Measurements from ENCODE around the gene TMEM14C.

Gene TMEM14C

GRCh38 chr6:10722820-10723566, at the start of gene TMEM14C:
Gene TMEM14C, plus strand, starts transcription at chr6:10723070. Its CDS starts 1,544 bp downstream, at chr6:10724614.
- no peak for TF ChIP-seq CTCF (IDR thresholded peaks at IDR 0.05; ENCODE audit: low read depth, low read length)

GRCh38 chr6:10676403-10676802, 46.5 kb upstream of the TMEM14C start:
- no peak for TF ChIP-seq CTCF (IDR thresholded peaks at IDR 0.05; ENCODE audit: low read depth, low read length)
- no peak overlapping the region for H3K4me3 ChIP-seq (ENCODE audit: low read depth, low read length)

More at GRCh38 chr6:10722820-10723566, at the start of gene TMEM14C:
- peak within 1 kb of the TSS; percentile 82 for H3K4me3 ChIP-seq (ENCODE audit: low read depth, low read length)

GRCh38 chr6:10678456-10678855, 44.4 kb upstream of the TMEM14C start:
- no peak for TF ChIP-seq CTCF (IDR thresholded peaks at IDR 0.05; ENCODE audit: low read depth, low read length)
- no peak overlapping the region for H3K4me3 ChIP-seq (ENCODE audit: low read depth, low read length)

GRCh38 chr6:10681795-10682194, 41.1 kb upstream of the TMEM14C start:
- no peak for TF ChIP-seq CTCF (IDR thresholded peaks at IDR 0.05; ENCODE audit: low read depth, low read length)
- H3K4me3 ChIP-seq (ENCODE audit: low read depth, low read length) = no peak overlapping the region

GRCh38 chr6:10682355-10682988, 40.4 kb upstream of the TMEM14C start:
- no peak overlapping the region for H3K4me3 ChIP-seq (ENCODE audit: low read depth, low read length)
- TF ChIP-seq CTCF (IDR thresholded peaks at IDR 0.05; ENCODE audit: low read depth, low read length) = no peak

- no peak for TF ChIP-seq CTCF (IDR thresholded peaks at IDR 0.05; ENCODE audit: low read depth, low read length)
- H3K4me3 ChIP-seq (ENCODE audit: low read depth, low read length) = no peak overlapping the region
These were observed 38.3 kb upstream of the TMEM14C start for GRCh38 chr6:10684618-10685017.

All from WI38 (cell line).